Measurements from ENCODE around the gene NCKAP1.
"Not testable (repeated sequence)": the region's sequence is repeated elsewhere in the genome, so short reads cannot be mapped to it uniquely, and the experiment has no call there.

The NCKAP1 gene

DNA sequence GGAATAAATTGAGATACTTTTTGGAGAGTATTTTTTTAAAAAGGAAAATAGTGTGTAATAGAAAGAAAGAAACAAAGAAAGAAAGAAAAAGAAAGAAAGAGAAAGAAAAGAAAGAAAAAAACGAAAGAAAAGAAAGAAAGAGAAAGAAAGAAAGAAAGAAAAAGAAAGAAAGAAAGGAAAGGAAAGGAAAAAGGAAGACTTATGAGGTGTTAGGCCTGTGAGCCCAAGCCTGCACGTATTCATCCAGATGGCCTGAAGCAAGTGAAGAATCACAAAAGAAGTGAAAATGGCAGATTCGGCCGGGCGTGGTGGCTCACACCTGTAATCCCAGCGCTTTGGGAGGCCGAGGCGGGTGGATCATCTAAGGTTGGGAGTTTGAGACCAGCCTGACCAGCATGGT is 5.3 kb upstream of the NCKAP1 start:
- H4K12ac ChIP-seq (ENCODE audit: low read depth, low read length); H2BK12ac ChIP-seq (ENCODE audit: low read length); H3K23ac ChIP-seq (ENCODE audit: low read length); H3K4me1 ChIP-seq (ENCODE audit: control insufficient read depth in 1 of 2, insufficient read depth in 2 of 2, low read length in 2 of 2); H3K9me3 ChIP-seq (ENCODE audit: insufficient read depth, low read depth, low read length); H3K18ac ChIP-seq (ENCODE audit: low read length); H2AFZ ChIP-seq (ENCODE audit: insufficient read depth, low read length, poor library complexity); H2AK5ac ChIP-seq (ENCODE audit: low read length); H3K79me2 ChIP-seq (ENCODE audit: control insufficient read depth, insufficient read depth, low read length, poor library complexity); H3K4ac ChIP-seq (ENCODE audit: low read depth, low read length); H3K14ac ChIP-seq (ENCODE audit: low read length); H3K36me3 ChIP-seq (ENCODE audit: control insufficient read depth in 1 of 2, insufficient read depth in 2 of 2, low read length in 2 of 2); H3K79me1 ChIP-seq (ENCODE audit: low read length); DNase-seq; H4K91ac ChIP-seq (ENCODE audit: low read depth, low read length); H3K9ac ChIP-seq (ENCODE audit: low read length); H2BK120ac ChIP-seq (ENCODE audit: insufficient read depth, low read length, poor library complexity); H4K8ac ChIP-seq (ENCODE audit: low read depth, low read length); H3K27ac ChIP-seq (ENCODE audit: low read depth, low read length); H3K27me3 ChIP-seq (ENCODE audit: insufficient read depth, low read length); H3K4me3 ChIP-seq (ENCODE audit: low read depth, low read length); H2BK5ac ChIP-seq (ENCODE audit: low read depth, low read length, poor library complexity); H3K4me2 ChIP-seq (ENCODE audit: low read length): not testable (repeated sequence)
- no CpG with 5 or more reads among the region's 8 CpGs for WGBS (ENCODE audit: extremely low coverage, insufficient coverage, insufficient read length)

DNA sequence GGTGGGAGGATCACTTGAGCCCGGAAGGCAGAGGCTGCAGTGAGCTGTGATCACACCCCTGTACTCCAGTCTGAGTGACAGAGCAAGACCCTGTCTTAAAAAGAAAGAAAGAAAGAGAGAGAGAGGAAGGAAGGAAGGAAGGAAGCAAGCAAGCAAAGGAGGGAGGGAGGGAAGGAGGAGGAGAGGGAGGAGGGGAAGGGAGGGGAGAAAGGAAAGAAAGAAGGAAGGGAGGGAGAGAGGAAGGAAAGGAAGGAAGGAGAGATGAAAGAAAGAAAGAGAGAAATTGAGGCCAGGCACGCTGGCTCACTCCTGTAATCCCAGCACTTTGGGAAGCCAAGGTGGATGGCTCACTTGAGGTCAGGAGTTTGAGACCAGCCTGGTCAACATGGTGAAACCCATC is 2.3 kb upstream of the NCKAP1 start:
- no peak overlapping the region for H4K12ac ChIP-seq (ENCODE audit: low read depth, low read length)
- DNase-seq, result no peak
- H3K4me3 ChIP-seq (ENCODE audit: low read depth, low read length), result no peak overlapping the region
- no peak overlapping the region for H4K8ac ChIP-seq (ENCODE audit: low read depth, low read length)
- no peak overlapping the region for H3K27ac ChIP-seq (ENCODE audit: low read depth, low read length)
- no peaks in the 10 kb centered on the region for H3K4me1 ChIP-seq (ENCODE audit: control insufficient read depth in 1 of 2, insufficient read depth in 2 of 2, low read length in 2 of 2)
- H3K9me3 ChIP-seq (ENCODE audit: insufficient read depth, low read depth, low read length), result no peaks in the 10 kb centered on the region
- no peak overlapping the region for H2BK120ac ChIP-seq (ENCODE audit: insufficient read depth, low read length, poor library complexity)
- H3K9ac ChIP-seq (ENCODE audit: low read length), result no peak overlapping the region
- H3K27me3 ChIP-seq (ENCODE audit: insufficient read depth, low read length), result no peaks in the 10 kb centered on the region
- H3K36me3 ChIP-seq (ENCODE audit: control insufficient read depth in 1 of 2, insufficient read depth in 2 of 2, low read length in 2 of 2), result no peaks in the 10 kb centered on the region
- no peak overlapping the region for H2AK5ac ChIP-seq (ENCODE audit: low read length)
- no peak overlapping the region for H3K14ac ChIP-seq (ENCODE audit: low read length)
- no peak overlapping the region for H3K4ac ChIP-seq (ENCODE audit: low read depth, low read length)
- no peak overlapping the region for H2BK5ac ChIP-seq (ENCODE audit: low read depth, low read length, poor library complexity)
- no peak overlapping the region for H3K4me2 ChIP-seq (ENCODE audit: low read length)
- H3K79me2 ChIP-seq (ENCODE audit: control insufficient read depth, insufficient read depth, low read length, poor library complexity), result peaks cover 10% of the 10 kb centered on the region
- H2BK12ac ChIP-seq (ENCODE audit: low read length), result no peak overlapping the region
- H3K23ac ChIP-seq (ENCODE audit: low read length), result no peak overlapping the region
- peaks cover 13% of the 10 kb centered on the region for H3K79me1 ChIP-seq (ENCODE audit: low read length)
- no CpG with 5 or more reads among the region's 2 CpGs for WGBS (ENCODE audit: extremely low coverage, insufficient coverage, insufficient read length)
- H3K18ac ChIP-seq (ENCODE audit: low read length), result no peak overlapping the region
- H2AFZ ChIP-seq (ENCODE audit: insufficient read depth, low read length, poor library complexity), result no peak overlapping the region
- no peak overlapping the region for H4K91ac ChIP-seq (ENCODE audit: low read depth, low read length)

DNA sequence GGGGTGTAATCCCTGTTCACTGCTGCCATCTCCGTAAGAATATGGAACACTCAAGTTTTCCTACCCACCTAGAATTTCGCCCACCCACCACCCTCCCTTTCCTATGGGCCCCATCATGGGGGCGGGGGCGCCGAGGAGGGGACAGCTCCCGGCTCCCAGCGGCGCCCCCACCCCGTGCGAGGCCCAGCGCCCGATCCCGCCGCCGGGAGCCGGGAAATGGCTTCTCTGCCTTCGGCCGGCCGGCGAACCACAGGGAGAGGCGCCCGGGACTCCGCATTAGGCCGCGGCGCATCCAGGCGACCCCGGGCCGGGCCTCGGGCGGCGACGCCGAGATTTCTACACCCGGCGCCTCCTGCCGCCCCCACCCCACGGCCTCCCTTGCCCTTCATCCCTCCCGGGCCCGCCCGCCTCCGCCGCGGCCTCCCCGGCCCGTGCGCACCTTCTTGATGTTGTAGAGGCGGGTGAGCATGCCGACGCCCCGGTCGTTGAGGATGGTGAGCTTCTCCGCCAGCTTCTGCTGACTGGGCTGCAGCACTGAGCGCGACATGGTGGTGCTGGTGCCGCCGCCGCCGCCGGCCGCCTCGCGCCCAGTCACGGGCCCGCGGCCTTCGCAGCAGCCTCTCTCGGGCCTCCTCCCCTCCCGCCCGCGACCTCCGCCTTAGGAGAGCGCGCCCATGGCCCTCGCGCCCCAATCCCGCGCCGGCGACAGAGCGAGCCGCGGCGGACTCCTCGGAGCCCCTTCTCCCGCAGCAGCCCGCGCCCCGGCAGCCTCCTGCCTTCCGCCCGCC is 510 bp downstream of the NCKAP1 start:
- peak overlapping the region; percentile 79 for H4K12ac ChIP-seq (ENCODE audit: low read depth, low read length)

DNA sequence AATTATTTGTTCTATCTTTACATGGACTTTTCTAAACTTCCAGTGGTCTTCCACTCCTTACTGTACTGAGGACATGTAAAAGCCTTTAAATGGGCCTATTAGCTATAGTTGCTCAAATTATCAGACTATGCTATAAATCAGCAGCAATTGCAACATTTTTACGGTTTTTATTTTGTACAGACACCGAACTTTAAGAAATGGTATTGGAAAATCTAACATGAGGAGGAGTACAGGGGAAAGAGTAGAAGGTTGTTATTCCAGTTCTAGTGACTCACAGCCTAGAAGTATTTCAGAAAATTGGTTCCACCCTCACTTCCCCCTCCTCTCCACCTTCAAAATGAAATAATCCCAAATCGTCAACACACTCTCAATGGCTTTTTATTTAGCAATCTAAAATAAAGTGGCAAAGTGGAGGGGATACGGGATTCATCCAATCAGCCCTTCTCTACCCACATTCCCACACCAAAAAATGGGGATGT is 1.1 kb downstream of the NCKAP1 start:
- Histone ChIP-seq H3K4me1 (ENCODE audit: control insufficient read depth in 1 of 2, insufficient read depth in 2 of 2, low read length in 2 of 2) (no peaks in the 10 kb centered on the region), H2BK5ac (ENCODE audit: low read depth, low read length, poor library complexity) (peak overlapping the region; percentile 77), H3K9ac (ENCODE audit: low read length) (peak overlapping the region; percentile 81), H3K27ac (ENCODE audit: low read depth, low read length) (peak overlapping the region; percentile 99), H3K4ac (ENCODE audit: low read depth, low read length) (peak overlapping the region; percentile 80), H4K12ac (ENCODE audit: low read depth, low read length) (peak overlapping the region; percentile 79), H3K9me3 (ENCODE audit: insufficient read depth, low read depth, low read length) (no peaks in the 10 kb centered on the region), H3K18ac (ENCODE audit: low read length) (peak overlapping the region; percentile 92), H3K14ac (ENCODE audit: low read length) (peak overlapping the region; percentile 91), H2BK120ac (ENCODE audit: insufficient read depth, low read length, poor library complexity) (peak overlapping the region; percentile 91), H3K79me1 (ENCODE audit: low read length) (peaks cover 13% of the 10 kb centered on the region), H4K91ac (ENCODE audit: low read depth, low read length) (peak overlapping the region; percentile 94), H3K4me2 (ENCODE audit: low read length) (peak overlapping the region; percentile 65), H3K79me2 (ENCODE audit: control insufficient read depth, insufficient read depth, low read length, poor library complexity) (peaks cover 14% of the 10 kb centered on the region), H3K27me3 (ENCODE audit: insufficient read depth, low read length) (no peaks in the 10 kb centered on the region), H3K4me3 (ENCODE audit: low read depth, low read length) (peak overlapping the region; percentile 100), H3K36me3 (ENCODE audit: control insufficient read depth in 1 of 2, insufficient read depth in 2 of 2, low read length in 2 of 2) (no peaks in the 10 kb centered on the region), H2AFZ (ENCODE audit: insufficient read depth, low read length, poor library complexity) (peak overlapping the region; percentile 82), H4K8ac (ENCODE audit: low read depth, low read length) (peak overlapping the region; percentile 93), H3K23ac (ENCODE audit: low read length) (no peak overlapping the region), H2AK5ac (ENCODE audit: low read length) (peak overlapping the region; percentile 83), H2BK12ac (ENCODE audit: low read length) (peak overlapping the region; percentile 64)
- no CpG with 5 or more reads among the region's 4 CpGs for WGBS (ENCODE audit: extremely low coverage, insufficient coverage, insufficient read length)
- peak; percentile 23 to 66 for DNase-seq

More for the DNA sequence above, 510 bp downstream of the NCKAP1 start:
- H3K4me2 ChIP-seq (ENCODE audit: low read length), result peak overlapping the region; percentile 65
- peaks cover 12% of the 10 kb centered on the region for H3K79me2 ChIP-seq (ENCODE audit: control insufficient read depth, insufficient read depth, low read length, poor library complexity)
- peak overlapping the region; percentile 64 for H2BK12ac ChIP-seq (ENCODE audit: low read length)
- peak overlapping the region; percentile 80 for H3K4ac ChIP-seq (ENCODE audit: low read depth, low read length)
- H3K79me1 ChIP-seq (ENCODE audit: low read length), result peaks cover 13% of the 10 kb centered on the region
- peak overlapping the region; percentile 93 for H4K8ac ChIP-seq (ENCODE audit: low read depth, low read length)
- peak overlapping the region; percentile 94 for H4K91ac ChIP-seq (ENCODE audit: low read depth, low read length)
- H3K14ac ChIP-seq (ENCODE audit: low read length), result peak overlapping the region; percentile 91
- no peaks in the 10 kb centered on the region for H3K4me1 ChIP-seq (ENCODE audit: control insufficient read depth in 1 of 2, insufficient read depth in 2 of 2, low read length in 2 of 2)
- H2AFZ ChIP-seq (ENCODE audit: insufficient read depth, low read length, poor library complexity), result peak overlapping the region; percentile 82
- H3K36me3 ChIP-seq (ENCODE audit: control insufficient read depth in 1 of 2, insufficient read depth in 2 of 2, low read length in 2 of 2), result no peaks in the 10 kb centered on the region
- H2BK120ac ChIP-seq (ENCODE audit: insufficient read depth, low read length, poor library complexity), result peak overlapping the region; percentile 91
- H3K18ac ChIP-seq (ENCODE audit: low read length), result peak overlapping the region; percentile 92
- peak overlapping the region; percentile 99 for H3K27ac ChIP-seq (ENCODE audit: low read depth, low read length)
- peak overlapping the region; percentile 100 for H3K4me3 ChIP-seq (ENCODE audit: low read depth, low read length)
- peak overlapping the region; percentile 81 for H3K9ac ChIP-seq (ENCODE audit: low read length)
- H3K27me3 ChIP-seq (ENCODE audit: insufficient read depth, low read length), result no peaks in the 10 kb centered on the region
- H3K23ac ChIP-seq (ENCODE audit: low read length), result no peak overlapping the region
- peak overlapping the region; percentile 77 for H2BK5ac ChIP-seq (ENCODE audit: low read depth, low read length, poor library complexity)
- WGBS (ENCODE audit: extremely low coverage, insufficient coverage, insufficient read length), result no CpG with 5 or more reads among the region's 91 CpGs
- no peaks in the 10 kb centered on the region for H3K9me3 ChIP-seq (ENCODE audit: insufficient read depth, low read depth, low read length)
- DNase-seq, result peak; percentile 42 to 56
- H2AK5ac ChIP-seq (ENCODE audit: low read length), result peak overlapping the region; percentile 83

All from trophoblast cell (in vitro differentiated cells and primary cell).